HG03095 (cell line): ENCODE measurements around the gene HYDIN.

Source experiments
- ATAC-seq: cut with Tn5 transposase; IDR thresholded peaks from one replicate; pipeline ENCODE4 v1.9.1; 2021; ENCODE audit warnings: moderate library complexity; ENCODE audit not compliant: unreplicated experiment

The HYDIN gene

DNA sequence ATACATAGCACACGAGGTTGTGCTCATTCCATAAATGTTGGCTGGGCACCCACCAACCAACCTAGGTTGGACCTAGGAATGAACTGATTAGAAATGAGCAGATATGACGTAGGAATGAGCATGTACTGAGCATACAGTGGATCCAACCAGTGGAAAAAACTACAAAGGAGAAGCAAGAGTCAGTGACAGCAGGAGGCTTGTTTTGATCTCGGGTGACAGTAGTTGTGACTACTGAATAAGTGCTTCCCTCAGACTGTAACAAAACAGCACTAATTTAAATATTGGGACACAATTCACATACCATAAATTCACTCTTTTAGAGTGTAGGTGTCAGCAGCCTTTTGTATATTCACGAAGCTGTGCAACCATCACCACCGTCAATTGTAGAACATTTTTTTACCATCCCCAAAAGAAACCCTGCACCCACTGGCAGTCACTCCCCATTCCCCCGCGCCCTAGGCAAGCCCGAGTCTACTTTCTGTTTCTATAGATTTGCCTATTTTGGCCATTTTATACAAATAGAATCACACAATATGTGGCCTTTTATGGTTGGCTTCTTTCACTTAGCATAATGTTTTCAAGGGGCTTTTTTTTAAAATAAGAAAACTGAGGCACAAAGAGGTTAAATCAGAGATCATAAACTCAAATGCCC, 436.5 kb downstream of the HYDIN start:
- ATAC-seq = peak; percentile 43

DNA sequence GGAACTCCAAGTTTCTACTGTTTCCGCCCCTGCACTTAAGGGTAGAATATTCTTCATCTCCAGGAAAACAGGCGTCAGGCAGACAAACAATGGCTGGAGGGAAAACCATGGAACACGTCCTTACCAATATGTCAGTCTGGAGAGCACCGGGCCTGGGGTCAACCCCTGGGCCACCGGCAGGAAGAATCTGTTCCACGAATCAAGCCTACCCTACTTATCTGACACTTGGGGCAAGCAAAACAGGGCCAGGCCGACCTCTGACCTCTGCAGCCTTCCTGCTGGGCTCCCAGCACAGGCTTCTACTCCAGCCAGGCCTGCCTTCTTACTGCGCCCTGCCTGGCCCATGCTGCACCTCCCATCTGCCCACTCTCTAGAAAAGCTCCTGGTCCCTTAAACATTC, 439.7 kb downstream of the HYDIN start:
- ATAC-seq = no peak

DNA sequence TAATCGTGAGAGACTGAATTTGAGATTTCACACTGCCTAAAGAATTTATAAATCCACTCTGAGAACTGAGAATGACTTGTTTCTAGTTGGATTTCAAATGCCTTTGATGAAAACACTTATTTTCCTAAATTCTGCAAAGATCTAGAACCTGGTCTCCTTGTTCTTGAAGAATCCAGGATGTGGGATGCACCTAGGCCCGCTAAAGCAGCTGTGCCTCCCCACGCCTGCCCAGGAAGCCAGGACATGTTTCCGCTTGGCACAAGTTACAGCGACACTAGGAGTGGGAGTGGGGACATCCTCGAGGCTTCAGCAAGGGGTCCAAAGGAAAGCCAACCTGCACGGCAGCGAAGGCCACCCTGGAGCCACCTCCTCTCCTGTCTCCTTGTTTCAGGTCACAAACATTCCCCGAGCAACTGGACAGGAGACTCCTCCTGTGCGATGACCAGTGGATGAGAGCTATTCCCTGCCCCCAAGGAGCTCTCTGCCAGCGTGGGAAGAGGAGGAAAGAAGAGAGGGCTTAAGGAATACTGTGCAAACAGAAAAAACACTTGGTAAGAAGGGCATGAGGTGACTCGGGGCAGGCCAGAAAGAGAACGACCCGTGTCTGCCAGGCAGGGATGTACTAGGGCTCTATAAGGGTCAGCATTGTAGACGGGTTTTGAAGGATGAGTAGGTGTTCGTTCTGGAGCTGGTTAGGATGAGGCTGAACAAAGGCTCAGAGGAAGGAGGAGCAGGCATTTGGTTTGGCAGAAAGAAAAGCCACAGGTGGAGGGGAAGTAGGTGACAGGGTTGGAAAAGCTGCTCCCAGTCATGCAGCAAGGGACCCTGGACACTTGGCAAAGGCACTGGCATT, 440.7 kb downstream of the HYDIN start:
- no peak for ATAC-seq

DNA sequence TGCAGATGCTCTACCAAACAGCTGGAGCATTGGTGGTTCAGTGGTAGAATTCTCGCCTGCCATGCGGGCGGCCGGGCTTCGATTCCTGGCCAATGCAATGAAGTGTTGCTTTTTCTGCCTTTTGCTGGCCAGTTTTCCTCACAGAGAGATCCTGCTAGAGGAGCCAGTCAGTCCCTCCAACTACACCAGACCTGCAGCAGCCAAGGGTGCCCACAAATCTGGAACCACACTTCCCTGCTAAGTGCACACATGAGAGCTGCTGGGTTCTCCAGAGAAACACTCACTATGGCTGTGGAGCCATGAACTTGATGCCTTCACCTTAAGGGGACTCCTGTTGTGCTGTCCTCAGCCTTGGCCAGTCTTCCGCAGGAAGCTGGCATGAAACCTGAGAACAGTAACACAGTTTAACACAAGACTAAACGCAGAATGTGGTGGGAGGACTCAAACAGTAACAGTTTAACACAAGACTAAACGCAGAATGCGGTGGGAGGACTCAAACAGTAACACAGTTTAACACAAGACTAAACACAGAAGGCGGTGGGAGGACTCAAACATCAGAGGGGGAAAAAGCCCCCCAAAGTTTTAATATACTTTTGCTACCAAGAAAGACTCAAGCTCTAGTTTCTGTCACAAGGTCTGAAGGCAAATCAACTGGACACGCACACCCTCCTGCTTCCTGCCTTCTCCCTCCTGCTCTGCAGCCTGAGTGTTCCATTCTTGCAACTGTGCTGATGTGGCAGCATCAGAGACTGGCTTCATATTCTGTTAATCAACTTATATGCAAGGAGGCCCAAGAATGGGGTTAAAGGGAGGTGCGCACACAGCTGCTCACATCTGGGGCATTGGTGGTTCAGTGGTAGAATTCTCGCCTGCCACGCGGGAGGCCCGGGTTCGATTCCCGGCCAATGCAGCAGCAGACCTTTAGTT, 441.6 kb downstream of the HYDIN start:
- no peak for ATAC-seq

DNA sequence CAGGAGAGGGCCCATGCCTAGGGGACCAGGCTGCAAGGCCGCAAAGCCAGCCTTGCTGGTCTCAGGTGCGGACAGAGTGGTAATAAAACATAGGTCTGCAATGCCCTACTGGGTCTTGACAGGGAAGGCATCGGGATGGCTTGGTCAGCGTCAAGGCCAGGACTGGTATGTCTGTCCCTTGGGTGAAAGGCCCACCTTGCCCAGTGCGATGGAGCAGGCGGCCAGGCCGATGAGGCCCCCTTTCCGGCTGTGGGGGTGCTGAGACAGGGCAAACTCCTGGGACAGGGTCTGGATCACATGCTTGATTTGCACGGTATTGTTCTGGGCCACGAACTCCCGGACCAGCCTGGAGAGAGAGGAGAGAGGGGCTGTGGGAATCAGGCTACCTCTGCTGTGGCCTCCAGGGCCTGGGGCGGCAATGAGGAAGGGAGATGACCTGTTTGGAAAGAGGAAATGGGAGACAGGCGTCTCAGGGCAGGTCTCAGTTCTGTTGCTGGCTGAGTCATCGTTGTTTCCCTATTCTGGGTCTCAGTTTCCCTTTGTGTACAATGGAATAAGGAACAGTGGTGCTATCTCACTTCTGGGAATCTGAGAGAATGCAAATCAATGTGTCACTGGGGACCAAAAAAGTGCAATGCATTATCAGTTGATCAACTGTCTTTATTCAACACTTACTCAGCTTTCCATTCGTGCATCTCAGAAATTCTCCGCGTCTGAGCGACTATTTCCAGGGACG, 444.3 kb downstream of the HYDIN start:
- no peak for ATAC-seq

DNA sequence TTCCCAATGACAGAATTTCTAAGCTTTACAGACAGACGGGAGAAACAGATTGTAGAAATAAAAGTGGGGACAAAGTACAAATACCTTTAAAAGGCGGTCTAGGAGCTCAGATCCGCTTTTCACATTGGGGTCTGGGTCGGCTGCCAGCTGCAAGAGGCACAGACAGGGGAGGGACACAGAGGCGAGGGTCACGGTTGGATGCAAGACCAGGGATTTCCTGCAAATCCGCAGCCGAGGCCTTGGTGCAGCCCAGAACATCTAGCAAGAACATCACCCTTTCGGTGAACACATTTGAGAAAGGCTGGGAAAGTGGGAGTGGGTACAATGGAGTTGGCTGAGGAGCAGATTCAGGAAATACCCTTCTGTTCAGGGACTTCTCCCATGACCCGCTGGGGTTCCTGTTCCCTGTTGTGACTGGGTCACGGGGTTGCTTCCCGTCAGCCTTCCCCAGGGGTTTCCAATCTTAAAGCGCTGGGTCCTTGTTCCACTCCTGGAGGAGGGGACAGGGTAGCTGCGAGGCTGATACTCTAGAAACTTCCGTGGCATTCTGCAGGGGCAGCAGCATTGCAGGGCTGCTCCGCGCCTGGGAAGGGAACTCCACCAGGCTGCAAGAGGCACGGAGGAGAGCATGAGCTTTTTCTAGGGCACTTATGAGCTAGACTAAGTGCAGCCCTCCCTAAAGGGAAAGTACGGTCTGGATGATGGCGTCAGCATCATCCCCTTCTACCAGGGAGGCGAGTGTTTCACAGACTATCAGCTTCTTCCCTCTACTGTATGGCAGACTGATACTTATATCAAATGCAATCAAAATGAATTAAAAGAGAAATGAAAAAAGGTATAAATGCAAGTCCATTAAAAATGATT, 445.6 kb downstream of the HYDIN start:
- no peak for ATAC-seq

DNA sequence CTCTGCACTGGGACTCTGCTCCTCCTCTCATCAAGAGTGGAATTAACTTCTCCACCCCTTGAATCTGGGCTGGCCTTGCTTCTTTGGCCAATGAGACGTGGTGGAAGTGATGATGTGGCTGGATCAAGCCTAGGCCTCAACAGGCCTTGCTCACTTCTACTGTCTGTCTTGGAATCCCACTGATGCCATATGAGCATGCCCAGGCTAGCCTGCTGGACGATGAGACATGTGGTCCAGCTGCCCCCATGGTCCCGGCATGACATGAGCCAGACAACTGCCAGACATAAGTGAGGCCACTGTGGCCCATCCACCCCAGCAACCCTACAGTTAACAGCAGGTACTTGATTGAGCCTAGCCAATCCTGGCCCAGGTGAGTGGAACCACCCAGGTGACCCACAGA, 448.3 kb downstream of the HYDIN start:
- ATAC-seq = no peak

DNA sequence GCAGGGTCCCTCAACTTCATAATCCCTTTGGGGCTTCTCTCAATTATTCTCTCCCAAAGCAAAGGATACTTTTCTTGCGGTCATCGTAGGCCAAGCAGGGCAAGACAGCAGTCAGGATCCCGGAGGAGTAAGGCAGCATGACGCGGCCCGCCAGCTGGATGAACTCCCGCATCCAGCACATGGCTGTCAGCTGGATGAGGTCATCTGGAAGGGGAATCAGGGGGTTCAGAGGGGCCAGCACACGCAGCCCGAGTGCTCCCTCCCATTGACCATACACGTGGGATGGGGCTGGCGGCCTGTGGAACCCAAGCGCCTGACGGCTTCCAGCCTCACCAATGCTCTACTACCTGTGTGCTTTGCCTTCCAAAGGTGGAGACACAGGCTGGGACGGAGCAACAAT, 448.7 kb downstream of the HYDIN start:
- no peak for ATAC-seq

GRCh38 chr16:70780546-70780945, 450.0 kb downstream of the HYDIN start:
- no peak for ATAC-seq

DNA sequence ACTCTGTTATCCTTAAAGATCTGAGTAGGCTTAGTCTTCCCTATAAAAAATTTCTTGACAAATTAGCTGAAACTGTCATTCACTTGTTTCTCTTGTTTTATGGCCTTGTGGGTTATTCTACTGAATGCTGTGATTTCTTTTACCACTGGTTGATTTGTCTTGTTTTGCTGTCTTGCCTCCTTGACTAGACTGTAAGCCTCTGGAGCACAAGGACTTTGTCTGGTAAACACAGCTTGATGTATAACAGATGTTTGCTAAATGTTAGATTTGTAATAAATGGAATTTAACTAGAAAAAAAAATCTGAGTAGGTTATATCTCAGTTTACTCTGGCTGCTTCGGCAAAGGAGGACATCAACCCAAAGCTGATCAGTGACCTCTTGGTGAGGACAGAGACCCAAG, 451.2 kb downstream of the HYDIN start:
- no peak for ATAC-seq

DNA sequence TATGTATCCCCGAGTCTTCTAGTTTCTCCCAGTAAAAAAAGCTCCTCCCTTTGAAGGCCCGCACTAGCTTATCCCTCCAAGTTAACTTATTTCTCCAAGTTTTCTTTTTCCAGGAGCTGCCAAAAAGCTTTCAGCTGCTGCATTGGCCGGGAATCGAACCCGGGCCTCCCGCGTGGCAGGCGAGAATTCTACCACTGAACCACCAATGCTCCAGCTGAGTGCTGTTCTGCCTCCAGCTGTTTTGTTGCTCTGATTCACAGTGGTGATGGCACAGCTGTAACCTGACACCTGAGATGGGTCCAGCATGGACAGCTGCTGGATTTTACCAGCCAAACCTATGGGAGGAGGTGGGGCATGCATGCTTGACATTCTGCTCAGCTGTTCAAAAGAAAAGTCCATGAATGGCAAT, 451.6 kb downstream of the HYDIN start:
- ATAC-seq = no peak

DNA sequence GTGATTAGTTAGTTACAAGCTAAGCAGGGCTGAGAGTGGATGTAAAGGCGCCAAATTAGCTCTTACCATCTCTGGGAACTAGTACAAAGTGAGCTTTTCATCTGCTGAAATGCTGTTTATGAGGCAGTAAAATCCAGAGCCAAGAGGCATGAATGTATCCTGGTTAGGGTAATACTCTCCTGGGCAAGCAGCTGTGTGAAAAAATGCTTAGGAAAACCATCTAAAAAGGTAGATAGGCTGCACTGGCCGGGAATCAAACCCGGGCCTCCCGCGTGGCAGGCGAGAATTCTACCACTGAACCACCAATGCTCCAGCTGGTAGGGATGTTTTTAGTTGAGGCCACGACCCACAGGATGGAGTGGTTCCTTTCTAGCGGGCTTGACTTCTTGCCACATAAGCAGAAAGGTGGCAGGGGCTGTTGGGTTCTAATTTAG, 452.5 kb downstream of the HYDIN start:
- ATAC-seq = no peak

GRCh38 chr16:70777496-70777895, 453.0 kb downstream of the HYDIN start:
- ATAC-seq = no peak

- ATAC-seq = no peak
Measured at GRCh38 chr16:70775399-70775798, 455.1 kb downstream of the HYDIN start.

DNA sequence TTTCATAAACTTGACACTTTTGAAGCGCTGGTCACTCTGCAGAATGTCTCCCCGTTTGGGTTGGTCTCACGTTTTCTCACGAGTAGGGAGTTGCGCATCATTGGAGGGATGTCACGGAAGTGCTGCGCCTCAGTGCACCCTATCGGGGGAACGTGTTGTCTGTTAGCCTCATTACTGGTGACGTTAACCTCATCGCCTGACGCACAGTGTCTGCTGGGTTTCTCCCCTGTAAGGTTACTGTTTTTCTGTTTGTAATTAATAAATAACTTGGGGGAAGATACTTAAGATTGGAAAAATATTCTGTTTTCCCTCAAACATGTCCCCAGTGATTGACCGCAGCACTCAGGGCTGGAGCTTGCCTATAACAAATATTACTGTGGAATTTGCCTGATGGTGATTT, 456.3 kb downstream of the HYDIN start:
- ATAC-seq = no peak

DNA sequence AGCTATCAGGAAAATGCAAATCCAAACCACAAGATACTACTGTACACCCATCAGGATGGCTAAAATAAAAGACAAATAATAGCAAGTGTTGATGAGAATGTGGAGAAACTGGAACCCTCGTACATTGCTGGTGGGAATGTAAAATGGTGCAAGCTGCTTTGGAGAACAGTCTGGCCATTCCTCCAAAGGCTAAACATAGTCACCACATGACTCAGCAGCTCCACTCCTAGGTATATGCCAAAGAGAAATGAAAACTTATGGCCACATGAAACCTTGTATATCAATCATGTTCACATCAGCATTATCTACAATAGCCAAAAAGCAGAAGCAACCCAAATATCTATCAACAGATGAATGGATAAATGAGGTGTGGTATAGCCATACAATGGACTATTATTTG, 458.0 kb downstream of the HYDIN start:
- no peak for ATAC-seq

DNA sequence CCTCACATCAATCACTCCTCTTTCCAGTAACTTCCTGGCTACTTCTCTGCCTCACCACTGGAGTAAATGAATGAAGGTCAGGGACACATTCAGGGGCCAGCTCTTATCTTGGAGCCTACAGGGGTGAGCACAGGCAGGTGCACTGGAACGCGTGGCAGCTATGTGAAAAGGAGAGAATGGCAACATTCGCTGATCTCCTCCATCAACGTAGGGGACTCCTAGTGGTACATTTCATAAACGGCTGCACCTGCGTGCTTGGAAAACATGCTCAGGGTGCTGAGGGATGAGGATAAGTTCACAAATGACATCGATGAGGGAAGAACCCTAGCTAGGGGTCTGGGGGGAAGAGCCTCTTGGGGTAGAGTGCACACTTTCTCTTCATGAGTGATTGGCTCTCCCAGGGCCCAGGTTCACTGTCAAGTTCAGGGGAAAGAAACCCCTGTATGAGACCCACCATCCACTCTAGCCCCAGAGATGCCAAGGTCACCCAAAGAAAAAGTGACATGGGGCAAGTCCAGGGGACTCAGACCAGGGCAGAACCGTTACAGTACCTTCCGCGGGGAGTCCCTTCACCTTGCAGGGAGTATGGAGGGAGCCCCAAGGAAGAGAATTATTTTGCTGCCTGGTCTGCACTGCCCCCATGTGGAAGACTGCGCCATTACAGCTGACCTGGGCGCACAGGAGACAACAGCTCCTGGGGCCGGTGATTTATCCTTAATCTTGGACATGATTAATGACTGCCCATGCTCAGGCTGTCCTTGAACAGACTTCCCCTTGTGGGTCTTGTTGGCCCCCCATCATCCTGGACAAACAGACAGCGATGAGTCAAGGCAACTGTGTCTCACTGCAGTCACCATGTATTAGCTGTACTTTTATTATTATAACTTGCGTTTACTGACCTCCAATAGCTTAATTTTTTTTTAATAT, 459.6 kb downstream of the HYDIN start:
- ATAC-seq = no peak

DNA sequence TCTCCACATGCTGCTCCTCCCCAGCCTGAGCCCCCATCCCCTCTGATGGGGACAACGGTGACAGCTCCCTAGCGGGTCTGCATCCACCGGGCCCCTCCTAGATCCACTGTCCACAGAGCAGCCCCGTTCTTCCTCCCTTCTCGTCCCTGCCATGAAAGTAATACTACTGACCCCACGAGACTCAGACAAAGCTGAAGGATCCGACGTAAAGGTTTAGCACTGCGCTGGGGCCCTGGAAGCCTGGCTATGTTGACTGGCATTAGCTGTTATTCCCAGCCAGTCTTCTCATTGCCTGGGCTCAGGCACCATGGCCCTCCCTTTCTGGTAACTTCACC, 460.3 kb downstream of the HYDIN start:
- ATAC-seq = no peak

DNA sequence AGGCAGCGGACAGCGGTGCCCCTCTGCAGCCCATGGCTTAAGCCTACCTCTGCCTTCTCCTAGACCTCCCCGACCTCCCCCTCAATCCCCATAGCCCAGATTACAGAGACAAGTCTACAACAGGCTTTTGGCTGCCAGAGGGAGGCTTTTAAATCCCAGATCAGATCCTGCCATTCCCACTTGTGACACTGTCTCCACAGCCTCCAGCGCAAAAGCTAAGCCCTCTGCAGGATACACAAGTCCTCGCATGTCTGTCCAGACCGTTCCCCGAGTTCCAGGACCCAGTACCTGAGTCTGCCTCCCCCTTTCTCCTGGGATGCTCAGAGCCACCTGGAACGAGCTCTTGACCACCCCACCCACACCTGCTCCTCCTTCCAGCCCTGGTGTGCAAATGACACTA, 460.8 kb downstream of the HYDIN start:
- ATAC-seq = no peak
